Epithelial cell of esophagus (primary cell): ENCODE measurements around the gene KANSL1L.

Experiments
- DNase-seq: peaks from one replicate; pipeline ENCODE4 v3.0.0; 2010; ENCODE audit warnings: low read depth
- H3K4me3 ChIP-seq: 2 replicates; pipeline ENCODE4 v1.5.1; 2011; ENCODE audit warnings: mild to moderate bottlenecking, low read length, control low read depth
- CTCF ChIP-seq: IDR thresholded peaks from 2 replicates; pipeline ENCODE4 v1.5.1; 2011; ENCODE audit warnings: low read depth, mild to moderate bottlenecking, low read length, control low read depth, inconsistent platforms; ENCODE audit not compliant: insufficient read depth; ENCODE audit errors: missing control alignments

The KANSL1L gene

DNA sequence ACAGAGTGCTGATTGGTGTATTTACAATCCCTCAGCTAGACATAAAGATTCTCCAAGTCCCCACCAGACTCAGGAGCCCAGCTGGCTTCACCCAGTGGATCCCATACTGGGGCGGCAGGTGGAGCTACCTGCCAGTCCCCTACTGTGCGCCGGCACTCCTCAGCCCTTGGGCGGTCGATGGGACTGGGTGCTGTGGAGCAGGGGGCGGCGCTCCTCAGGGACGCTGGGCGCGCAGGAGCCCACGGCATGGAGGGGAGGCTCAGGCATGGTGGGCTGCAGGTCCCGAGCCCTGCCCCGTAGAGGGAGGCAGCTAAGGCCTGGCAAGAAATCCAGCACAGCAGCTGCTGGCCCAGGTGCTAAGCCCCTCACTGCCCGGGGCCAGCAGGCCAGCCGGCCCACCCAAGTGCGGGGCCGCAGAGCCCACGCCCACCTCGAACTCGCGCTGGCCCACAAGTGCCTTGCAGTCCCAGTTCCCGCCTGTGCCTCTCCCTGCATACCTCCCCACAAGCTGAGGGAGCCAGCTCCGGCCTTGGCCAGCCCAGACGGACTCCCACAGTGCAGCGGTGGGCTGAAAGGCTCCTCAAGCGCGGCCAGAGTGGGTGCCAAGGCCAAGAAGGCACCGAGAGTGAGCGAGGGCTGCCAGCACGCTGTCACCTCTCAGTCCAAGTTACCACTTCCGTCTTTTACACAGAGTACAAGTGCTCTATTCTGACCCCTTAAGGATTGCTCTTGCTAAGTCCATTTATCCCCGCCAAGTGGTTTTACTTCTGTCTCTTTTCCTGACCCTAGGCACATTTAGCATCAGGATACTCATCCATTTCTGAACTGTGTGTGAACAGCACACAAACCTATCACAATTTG lies 170.5 kb downstream of the KANSL1L start:
- TF ChIP-seq CTCF, result no peak
- no peak for DNase-seq
- H3K4me3 ChIP-seq, result no peak overlapping the region

DNA sequence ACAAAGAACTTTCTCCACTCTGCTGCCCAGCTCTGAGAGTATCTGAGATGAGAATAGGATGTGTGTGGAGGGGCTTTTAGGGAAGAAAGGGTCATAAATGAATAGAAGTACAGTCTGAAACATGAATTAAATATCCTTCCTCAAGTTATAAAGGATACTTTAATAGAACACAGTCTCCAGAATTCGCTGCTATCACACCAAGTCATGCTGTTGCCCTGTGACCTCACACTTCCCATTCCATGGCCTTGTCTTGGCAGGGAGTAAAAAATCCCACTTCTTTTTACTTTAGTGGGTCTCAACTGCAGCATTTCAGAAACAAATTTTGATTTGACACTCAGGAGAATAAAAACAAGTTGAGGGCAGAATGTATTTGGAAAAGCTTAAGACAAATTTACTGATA lies 172.6 kb downstream of the KANSL1L start:
- H3K4me3 ChIP-seq, result no peak overlapping the region
- no peak for TF ChIP-seq CTCF
- DNase-seq, result no peak

- no peak for DNase-seq
- no peak overlapping the region for H3K4me3 ChIP-seq
Measured at GRCh38 chr2:209993968-209994367, 177.2 kb downstream of the KANSL1L start.

DNA sequence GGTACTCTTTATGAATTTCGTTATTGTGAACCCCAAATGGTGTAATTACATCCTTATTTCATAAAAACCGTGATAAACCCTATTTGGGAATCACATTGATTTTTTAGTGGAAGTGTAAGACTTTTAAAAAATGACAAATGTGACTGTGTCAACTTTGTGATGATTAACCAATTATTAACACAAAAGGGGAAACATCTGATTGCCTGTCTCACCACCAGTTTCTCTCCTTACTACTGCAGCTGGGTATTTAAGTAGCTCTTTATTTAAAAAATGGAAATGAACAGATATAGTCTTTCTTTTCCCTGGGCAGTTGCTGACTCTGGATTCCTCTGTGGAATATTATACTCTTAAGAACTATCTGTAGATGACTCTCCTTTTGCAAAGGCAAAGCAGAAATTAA lies 180.4 kb downstream of the KANSL1L start:
- no peak for TF ChIP-seq CTCF
- DNase-seq, result no peak
- no peak overlapping the region for H3K4me3 ChIP-seq

More at GRCh38 chr2:209993968-209994367, 177.2 kb downstream of the KANSL1L start:
- TF ChIP-seq CTCF, result no peak

DNA sequence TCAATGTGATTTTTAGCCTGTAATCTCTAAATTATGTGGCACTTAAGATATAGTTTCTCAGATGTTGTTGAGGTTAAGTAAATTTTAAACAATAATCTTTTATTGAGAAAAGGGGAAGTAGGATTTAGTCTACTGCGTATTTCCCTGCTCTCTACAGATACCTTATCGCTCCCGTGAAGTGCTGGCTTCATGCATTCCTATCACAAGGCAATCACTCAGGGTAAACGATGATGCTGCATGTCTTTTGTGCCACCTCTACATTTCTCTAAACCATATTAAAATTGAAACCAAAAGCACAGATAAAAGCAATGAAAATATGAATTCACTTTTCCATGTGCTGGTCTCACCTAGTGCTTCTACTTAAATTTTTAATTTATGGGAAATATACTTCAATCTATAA lies 183.2 kb downstream of the KANSL1L start:
- no peak overlapping the region for H3K4me3 ChIP-seq
- TF ChIP-seq CTCF, result no peak
- no peak for DNase-seq

- H3K4me3 ChIP-seq, result no peak overlapping the region
- TF ChIP-seq CTCF, result no peak
- DNase-seq, result peak; percentile 41
Measured at GRCh38 chr2:209986415-209986814, 184.8 kb downstream of the KANSL1L start.

GRCh38 chr2:209985874-209986273 lies 185.3 kb downstream of the KANSL1L start:
- TF ChIP-seq CTCF, result no peak
- DNase-seq, result no peak
- H3K4me3 ChIP-seq, result no peak overlapping the region
